Fibroblast of lung (primary cell): ENCODE results near the gene ADAM10. TPM values are rescaled to one million over a fixed set of nuclear protein-coding genes. Genes with fewer than 3 reads are reported as not detected.

Experiments used
- DNase-seq, 2 donors: peaks; one replicate each; pipeline versions ENCODE4 v3.0.0 to v3.0.0-alpha.2; 2010; ENCODE audit warnings: low read depth in 2 of 2
- H2AFZ ChIP-seq: 2 replicates; pipeline ENCODE4 v1.5.1; 2012; ENCODE audit warnings: low read length, control low read depth, inconsistent platforms
- H3K27ac ChIP-seq: 2 replicates; pipeline ENCODE4 v1.5.1; 2011; ENCODE audit warnings: low read length, control low read depth; ENCODE audit not compliant: insufficient read depth
- H3K27me3 ChIP-seq: 2 replicates; pipeline ENCODE4 v1.5.1; 2011; ENCODE audit warnings: mild to moderate bottlenecking, low read length; ENCODE audit not compliant: control insufficient read depth, insufficient read depth
- H3K36me3 ChIP-seq: 2 replicates; pipeline ENCODE4 v1.5.1; 2011; ENCODE audit warnings: low read length; ENCODE audit not compliant: control insufficient read depth, insufficient read depth
- H3K4me1 ChIP-seq: 2 replicates; pipeline ENCODE4 v1.5.1; 2011; ENCODE audit warnings: low read length; ENCODE audit not compliant: control insufficient read depth, insufficient read depth; ENCODE audit errors: extremely low read depth
- H3K4me2 ChIP-seq: 2 replicates; pipeline ENCODE4 v1.5.1; 2011; ENCODE audit warnings: low read length, control low read depth; ENCODE audit not compliant: insufficient read depth; ENCODE audit errors: extremely low read depth
- H3K4me3 ChIP-seq, 4 experiments: fragments of 200-600 bp in 1 of 4; sonication (generic) in 1 of 4; replicated peaks in 1 of 4; 2 replicates each; pipeline ENCODE4 v1.5.1; 2011 to 2016; ENCODE audit warnings: low read length in 4 of 4, low read depth in 3 of 4, mild to moderate bottlenecking in 3 of 4, control low read depth in 2 of 4, inconsistent platforms in 1 of 4, mixed read lengths in 1 of 4; ENCODE audit not compliant: insufficient read depth in 1 of 4; ENCODE audit errors: control extremely low read depth in 1 of 4
- H3K79me2 ChIP-seq: 2 replicates; pipeline ENCODE4 v1.5.1; 2012; ENCODE audit warnings: mild to moderate bottlenecking, low read length, inconsistent platforms; ENCODE audit not compliant: control insufficient read depth, insufficient read depth
- H3K9ac ChIP-seq: 2 replicates; pipeline ENCODE4 v1.5.1; 2011; ENCODE audit warnings: mild to moderate bottlenecking, low read length, control low read depth; ENCODE audit not compliant: insufficient read depth
- H3K9me3 ChIP-seq: 2 replicates; pipeline ENCODE4 v1.5.1; 2012; ENCODE audit warnings: low read depth, low read length; ENCODE audit not compliant: control insufficient read depth, insufficient read depth
- H4K20me1 ChIP-seq: 2 replicates; pipeline ENCODE4 v1.5.1; 2011; ENCODE audit warnings: low read length; ENCODE audit not compliant: control insufficient read depth, insufficient read depth; ENCODE audit errors: extremely low read depth
- CTCF ChIP-seq, 2 donors: IDR thresholded peaks in 1 of 2; conservative IDR thresholded peaks in 1 of 2; 1 replicate in 1 of 2; 2 replicates in 1 of 2; pipeline ENCODE4 v1.5.1; 2011 to 2012; ENCODE audit warnings: low read length in 2 of 2, control low read depth in 1 of 2, inconsistent platforms in 1 of 2, low read depth in 1 of 2, mild to moderate bottlenecking in 1 of 2
- EZH2 ChIP-seq: IDR thresholded peaks from 2 replicates; pipeline ENCODE4 v1.5.1; 2012; ENCODE audit warnings: low read length, control low read depth, mild to moderate bottlenecking; ENCODE audit errors: missing control alignments
- polyA plus RNA-seq, 2 donors: library from polyadenylated mRNA; depleted of rRNA in 1 of 2; stranded (reverse) in 1 of 2; unstranded in 1 of 2; fragments of >200 nt; gene quantifications; 2 replicates each; pipeline ENCODE4 v1.2.1, GENCODE V29; 2011 to 2012; ENCODE audit warnings: missing spikeins in 1 of 2
- total RNA-seq: library from RNA; depleted of rRNA; stranded (reverse); fragments of >200 nt; gene quantifications from 2 replicates; pipeline ENCODE4 v1.2.1, GENCODE V29; 2014

ADAM10 gene
- total and polyA plus RNA-seq, 2 donors (not counting 1 experiment from before 2014, with no cell fraction given): 224 to 318 TPM

DNA sequence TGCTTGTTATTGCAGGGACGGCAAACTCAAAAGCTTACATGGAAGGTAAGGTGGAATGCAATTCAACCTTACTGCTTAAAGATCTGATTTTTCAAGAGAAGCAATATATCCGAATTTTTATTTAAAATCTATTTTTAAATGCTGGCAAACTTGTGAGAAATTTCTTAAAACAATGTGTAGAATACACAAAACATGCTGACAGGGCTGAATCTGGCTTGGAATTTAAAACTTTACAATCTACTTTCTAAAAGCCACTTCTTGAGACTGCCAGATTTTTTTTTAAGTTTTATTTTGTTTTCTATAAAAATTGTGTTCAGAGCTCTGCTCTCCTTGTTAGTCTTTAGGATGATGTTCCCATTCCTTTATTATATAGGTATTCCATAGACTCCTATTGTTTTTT is 146.7 kb downstream of the ADAM10 start:
- Histone ChIP-seq H3K27ac (no peak overlapping the region), H3K4me2 (no peak overlapping the region), H2AFZ (no peak overlapping the region), H3K9me3 (no peaks in the 10 kb centered on the region), H3K79me2 (no peaks in the 10 kb centered on the region), H4K20me1 (no peaks in the 10 kb centered on the region), H3K36me3 (no peaks in the 10 kb centered on the region), H3K4me1 (peaks cover 1% of the 10 kb centered on the region), H3K27me3 (no peaks in the 10 kb centered on the region), H3K9ac (no peak overlapping the region), H3K4me3 (no peak overlapping the region)
- DNase-seq: no peak
- TF ChIP-seq EZH2 (no peak), CTCF (conservative IDR thresholded peaks at IDR 0.05 in 1 of 2, IDR thresholded peaks at IDR 0.05 in 1 of 2; ENCODE audit: low read depth in 1 of 2, low read length in 2 of 2) (no peak)

GRCh38 chr15:58598829-58599210 is 150.7 kb downstream of the ADAM10 start:
- DNase-seq: no peak
- Histone ChIP-seq H3K36me3 (peaks cover 1% of the 10 kb centered on the region), H3K27ac (no peak overlapping the region), H3K4me2 (no peak overlapping the region), H3K4me3 (no peak overlapping the region), H4K20me1 (no peaks in the 10 kb centered on the region), H3K9ac (no peak overlapping the region), H2AFZ (no peak overlapping the region), H3K79me2 (no peaks in the 10 kb centered on the region), H3K27me3 (no peaks in the 10 kb centered on the region), H3K9me3 (no peaks in the 10 kb centered on the region), H3K4me1 (no peaks in the 10 kb centered on the region)
- TF ChIP-seq CTCF (conservative IDR thresholded peaks at IDR 0.05 in 1 of 2, IDR thresholded peaks at IDR 0.05 in 1 of 2; ENCODE audit: low read depth in 1 of 2, low read length in 2 of 2): no peak
- TF ChIP-seq EZH2: no peak

GRCh38 chr15:58597943-58598828 is 151.3 kb downstream of the ADAM10 start:
- H3K4me3 ChIP-seq: no peak overlapping the region
- peaks cover 1% of the 10 kb centered on the region for H3K36me3 ChIP-seq
- no peaks in the 10 kb centered on the region for H3K79me2 ChIP-seq
- no peaks in the 10 kb centered on the region for H3K9me3 ChIP-seq
- no peak for DNase-seq
- H3K27ac ChIP-seq: no peak overlapping the region
- TF ChIP-seq CTCF (conservative IDR thresholded peaks at IDR 0.05 in 1 of 2, IDR thresholded peaks at IDR 0.05 in 1 of 2; ENCODE audit: low read depth in 1 of 2, low read length in 2 of 2) (no peak), EZH2 (no peak)
- H3K27me3 ChIP-seq: no peaks in the 10 kb centered on the region
- H4K20me1 ChIP-seq: no peaks in the 10 kb centered on the region
- no peak overlapping the region for H3K9ac ChIP-seq
- no peak overlapping the region for H3K4me2 ChIP-seq
- no peak overlapping the region for H2AFZ ChIP-seq
- no peaks in the 10 kb centered on the region for H3K4me1 ChIP-seq
